Loucy (cell line): ENCODE data around the gene BABAM2.

Experiments used
- EZH2phosphoT487 ChIP-seq: fragments of 200-600 bp; IDR thresholded peaks from 2 replicates; pipeline ENCODE4 v1.6.1; 2018; ENCODE audit warnings: antibody characterized with exemption, mild to moderate bottlenecking, moderate library complexity, borderline replicate concordance
- TF ChIP-seq, protein P1 (sequence below): fragments of 200-600 bp; sonication (generic); conservative IDR thresholded peaks from 2 replicates; pipeline ENCODE4 v1.5.1; 2014; ENCODE audit warnings: mild to moderate bottlenecking, antibody characterized with exemption, low read length

DNA sequence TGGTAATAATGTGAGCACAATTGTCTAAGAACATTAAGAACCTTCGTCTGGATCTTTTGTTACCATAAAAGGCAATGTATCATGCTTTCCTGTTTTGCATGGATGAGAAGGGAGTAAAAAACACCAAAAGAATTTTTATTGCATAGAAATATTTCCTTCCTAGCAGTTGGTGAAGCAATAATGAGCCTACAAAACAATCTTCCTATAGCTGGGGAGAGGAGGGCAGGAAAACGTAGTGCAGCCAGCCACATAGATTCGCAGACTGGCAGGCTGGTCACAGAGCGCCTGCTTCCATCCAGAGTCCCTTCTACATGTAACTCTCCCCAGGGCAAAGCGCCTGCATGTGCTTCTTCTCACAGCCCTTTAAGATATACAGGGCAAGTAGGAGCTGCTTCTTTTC is 190.4 kb downstream of the BABAM2 start:
- TF ChIP-seq, protein P1, sequence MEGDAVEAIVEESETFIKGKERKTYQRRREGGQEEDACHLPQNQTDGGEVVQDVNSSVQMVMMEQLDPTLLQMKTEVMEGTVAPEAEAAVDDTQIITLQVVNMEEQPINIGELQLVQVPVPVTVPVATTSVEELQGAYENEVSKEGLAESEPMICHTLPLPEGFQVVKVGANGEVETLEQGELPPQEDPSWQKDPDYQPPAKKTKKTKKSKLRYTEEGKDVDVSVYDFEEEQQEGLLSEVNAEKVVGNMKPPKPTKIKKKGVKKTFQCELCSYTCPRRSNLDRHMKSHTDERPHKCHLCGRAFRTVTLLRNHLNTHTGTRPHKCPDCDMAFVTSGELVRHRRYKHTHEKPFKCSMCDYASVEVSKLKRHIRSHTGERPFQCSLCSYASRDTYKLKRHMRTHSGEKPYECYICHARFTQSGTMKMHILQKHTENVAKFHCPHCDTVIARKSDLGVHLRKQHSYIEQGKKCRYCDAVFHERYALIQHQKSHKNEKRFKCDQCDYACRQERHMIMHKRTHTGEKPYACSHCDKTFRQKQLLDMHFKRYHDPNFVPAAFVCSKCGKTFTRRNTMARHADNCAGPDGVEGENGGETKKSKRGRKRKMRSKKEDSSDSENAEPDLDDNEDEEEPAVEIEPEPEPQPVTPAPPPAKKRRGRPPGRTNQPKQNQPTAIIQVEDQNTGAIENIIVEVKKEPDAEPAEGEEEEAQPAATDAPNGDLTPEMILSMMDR = no peak
- no peak for TF ChIP-seq EZH2phosphoT487
